ENCODE data around the gene PALM.

DNA sequence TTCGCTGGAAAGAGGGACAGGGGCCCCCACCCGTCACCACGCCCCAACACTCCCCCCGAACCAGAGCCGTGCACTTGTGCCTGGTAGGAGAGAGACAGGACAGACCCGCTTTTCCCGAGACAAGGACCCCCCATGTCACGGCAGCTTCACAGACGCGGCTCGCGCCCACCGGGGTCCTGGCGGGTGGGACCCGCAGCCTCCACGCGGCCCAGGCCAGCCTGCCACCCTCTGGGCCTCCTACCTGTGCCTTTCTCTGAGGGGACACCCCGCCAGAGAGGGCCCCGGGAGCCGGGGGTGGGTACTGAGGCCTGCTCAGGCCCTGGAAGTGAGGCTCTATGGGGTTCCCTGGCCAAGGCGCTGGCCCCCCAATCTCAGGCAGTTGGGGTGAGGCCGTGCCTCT, 38.2 kb downstream of the PALM start:
- TF ChIP-seq EZH2 (IDR thresholded peaks at IDR 0.05; ENCODE audit: borderline replicate concordance, low read length): no peak
- TF ChIP-seq, protein P1, sequence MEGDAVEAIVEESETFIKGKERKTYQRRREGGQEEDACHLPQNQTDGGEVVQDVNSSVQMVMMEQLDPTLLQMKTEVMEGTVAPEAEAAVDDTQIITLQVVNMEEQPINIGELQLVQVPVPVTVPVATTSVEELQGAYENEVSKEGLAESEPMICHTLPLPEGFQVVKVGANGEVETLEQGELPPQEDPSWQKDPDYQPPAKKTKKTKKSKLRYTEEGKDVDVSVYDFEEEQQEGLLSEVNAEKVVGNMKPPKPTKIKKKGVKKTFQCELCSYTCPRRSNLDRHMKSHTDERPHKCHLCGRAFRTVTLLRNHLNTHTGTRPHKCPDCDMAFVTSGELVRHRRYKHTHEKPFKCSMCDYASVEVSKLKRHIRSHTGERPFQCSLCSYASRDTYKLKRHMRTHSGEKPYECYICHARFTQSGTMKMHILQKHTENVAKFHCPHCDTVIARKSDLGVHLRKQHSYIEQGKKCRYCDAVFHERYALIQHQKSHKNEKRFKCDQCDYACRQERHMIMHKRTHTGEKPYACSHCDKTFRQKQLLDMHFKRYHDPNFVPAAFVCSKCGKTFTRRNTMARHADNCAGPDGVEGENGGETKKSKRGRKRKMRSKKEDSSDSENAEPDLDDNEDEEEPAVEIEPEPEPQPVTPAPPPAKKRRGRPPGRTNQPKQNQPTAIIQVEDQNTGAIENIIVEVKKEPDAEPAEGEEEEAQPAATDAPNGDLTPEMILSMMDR (conservative IDR thresholded peaks at IDR 0.05 in 1 of 2, IDR thresholded peaks at IDR 0.05 in 1 of 2; ENCODE audit: extremely low read depth in 1 of 2, insufficient read depth in 1 of 2, low read depth in 1 of 2, low read length in 2 of 2): no peak
